HEK293 (cell line): ENCODE measurements around the gene VIPR2.

Source experiments
- CTCF ChIA-PET: fragments of 350-600 bp; formaldehyde crosslinking; extraction: SDS; loops from one replicate; lab custom pipeline; 2021; ENCODE audit warnings: antibody characterized with exemption; lab: Yijun Ruan, JAX
- POLR2A ChIA-PET: fragments of 300-600 bp; formaldehyde crosslinking; extraction: SDS; loops from one replicate; lab custom pipeline; 2020; ENCODE audit warnings: antibody characterized with exemption, inconsistent platforms; lab: Yijun Ruan, JAX
- H3K27ac ChIP-seq: fragments of 200-500 bp; sonication (Bioruptor generic); 2 replicates; pipeline ENCODE4 v1.5.1; 2014; ENCODE audit warnings: low read depth, low read length, control low read depth, inconsistent platforms; ENCODE audit errors: extremely low read depth
- H3K36me3 ChIP-seq, 2 experiments: fragments of 200-500 bp in 1 of 2; sonication (Bioruptor generic) in 1 of 2; 1 replicate in 1 of 2; 2 replicates in 1 of 2; pipeline ENCODE4 v1.5.1; 2014 to 2017; ENCODE audit warnings: inconsistent platforms in 2 of 2, low read length in 2 of 2; ENCODE audit not compliant: control insufficient read depth in 2 of 2, insufficient read depth in 1 of 2
- H3K4me1 ChIP-seq: fragments of 200-500 bp; sonication (Bioruptor generic); 2 replicates; pipeline ENCODE4 v1.5.1; 2014; ENCODE audit warnings: mild to moderate bottlenecking, low read length, inconsistent platforms; ENCODE audit not compliant: control insufficient read depth, insufficient read depth
- H3K4me3 ChIP-seq: 2 replicates; pipeline ENCODE4 v1.5.1; 2011; ENCODE audit warnings: low read depth, mild to moderate bottlenecking, control low read depth, low read length, moderate library complexity
- H3K9me3 ChIP-seq: fragments of 200-500 bp; sonication (Bioruptor generic); 2 replicates; pipeline ENCODE4 v1.5.1; 2014; ENCODE audit warnings: low read depth, low read length, inconsistent platforms; ENCODE audit not compliant: control insufficient read depth, insufficient read depth
- GLI2 ChIP-seq: fragments of 450-650 bp; formaldehyde crosslinking; IDR thresholded peaks from 2 replicates; pipeline ENCODE4; 2017; ENCODE audit warnings: missing biosample characterization, missing genetic modification characterization, low read depth, borderline replicate concordance
- REPIN1 ChIP-seq: fragments of 450-650 bp; formaldehyde crosslinking; IDR thresholded peaks from 2 replicates; pipeline ENCODE4 v1.5.1; 2017; ENCODE audit warnings: missing biosample characterization, missing genetic modification characterization, low read depth
- SP3 ChIP-seq: fragments of 450-650 bp; formaldehyde crosslinking; IDR thresholded peaks from 2 replicates; pipeline ENCODE4 v1.5.1; 2016; ENCODE audit warnings: missing biosample characterization, missing genetic modification characterization
- ZBTB1 ChIP-seq: fragments of 450-650 bp; formaldehyde crosslinking; IDR thresholded peaks from 2 replicates; pipeline ENCODE4 v1.5.1; 2016; ENCODE audit warnings: missing biosample characterization, missing genetic modification characterization
- ZEB2 ChIP-seq: fragments of 450-650 bp; formaldehyde crosslinking; IDR thresholded peaks from 2 replicates; pipeline ENCODE4 v1.5.1; 2016; ENCODE audit warnings: missing biosample characterization, missing genetic modification characterization
- ZFP41 ChIP-seq: fragments of 450-650 bp; formaldehyde crosslinking; IDR thresholded peaks from 2 replicates; pipeline ENCODE4 v1.5.1; 2016; ENCODE audit warnings: missing biosample characterization, missing genetic modification characterization, borderline replicate concordance
- ZNF2 ChIP-seq: fragments of 450-650 bp; formaldehyde crosslinking; IDR thresholded peaks from 2 replicates; pipeline ENCODE4 v1.5.1; 2016; ENCODE audit warnings: missing biosample characterization, missing genetic modification characterization
- ZNF202 ChIP-seq: fragments of 450-650 bp; formaldehyde crosslinking; IDR thresholded peaks from 2 replicates; pipeline ENCODE4 v1.5.1; 2016; ENCODE audit warnings: missing biosample characterization, missing genetic modification characterization, borderline replicate concordance
- ZNF302 ChIP-seq: fragments of 450-650 bp; formaldehyde crosslinking; IDR thresholded peaks from 2 replicates; pipeline ENCODE4 v1.5.1; 2016; ENCODE audit warnings: missing biosample characterization, missing genetic modification characterization, low read depth
- ZNF335 ChIP-seq: fragments of 450-650 bp; formaldehyde crosslinking; conservative IDR thresholded peaks from 2 replicates; pipeline ENCODE4 v1.5.1; 2016; ENCODE audit warnings: missing biosample characterization, missing genetic modification characterization
- ZNF350 ChIP-seq: fragments of 450-650 bp; formaldehyde crosslinking; IDR thresholded peaks from 2 replicates; pipeline ENCODE4 v1.5.0; 2017; ENCODE audit warnings: missing biosample characterization, mild to moderate bottlenecking, missing genetic modification characterization
- ZNF423 ChIP-seq: fragments of 450-650 bp; formaldehyde crosslinking; IDR thresholded peaks from 2 replicates; pipeline ENCODE4 v1.5.1; 2016; ENCODE audit warnings: missing biosample characterization, missing genetic modification characterization
- ZNF473 ChIP-seq: fragments of 450-650 bp; formaldehyde crosslinking; IDR thresholded peaks from 2 replicates; pipeline ENCODE4 v1.5.1; 2017; ENCODE audit warnings: missing biosample characterization, missing genetic modification characterization
- ZNF585B ChIP-seq: fragments of 450-650 bp; formaldehyde crosslinking; IDR thresholded peaks from 2 replicates; pipeline ENCODE4 v1.5.1; 2016; ENCODE audit warnings: missing biosample characterization, missing genetic modification characterization
- ZNF596 ChIP-seq: fragments of 450-650 bp; IDR thresholded peaks from 2 replicates; pipeline ENCODE4 v1.5.0; 2018; ENCODE audit warnings: missing biosample characterization, mild to moderate bottlenecking, missing genetic modification characterization, moderate library complexity
- ZNF600 ChIP-seq: fragments of 450-650 bp; formaldehyde crosslinking; IDR thresholded peaks from 2 replicates; pipeline ENCODE4 v1.5.1; 2016; ENCODE audit warnings: missing biosample characterization, missing genetic modification characterization
- ZNF701 ChIP-seq: fragments of 450-650 bp; formaldehyde crosslinking; IDR thresholded peaks from 2 replicates; pipeline ENCODE4 v1.5.1; 2016; ENCODE audit warnings: missing biosample characterization, missing genetic modification characterization
- ZNF837 ChIP-seq: fragments of 450-650 bp; formaldehyde crosslinking; IDR thresholded peaks from 2 replicates; pipeline ENCODE4 v1.5.1; 2016; ENCODE audit warnings: missing biosample characterization, missing genetic modification characterization
- ZNF843 ChIP-seq: fragments of 450-650 bp; formaldehyde crosslinking; IDR thresholded peaks from 2 replicates; pipeline ENCODE4 v1.5.1; 2016; ENCODE audit warnings: missing biosample characterization, missing genetic modification characterization
- TF ChIP-seq, protein P1 (sequence below): fragments of 450-650 bp; formaldehyde crosslinking; IDR thresholded peaks from 2 replicates; pipeline ENCODE4 v1.5.0; 2017; ENCODE audit warnings: missing biosample characterization, missing genetic modification characterization, borderline replicate concordance
- TF ChIP-seq, protein P2 (sequence below): fragments of 450-650 bp; formaldehyde crosslinking; IDR thresholded peaks from 2 replicates; pipeline ENCODE4 v1.5.1; 2016; ENCODE audit warnings: missing biosample characterization, missing genetic modification characterization
- TF ChIP-seq, protein P3 (sequence below): fragments of 450-650 bp; formaldehyde crosslinking; IDR thresholded peaks from 2 replicates; pipeline ENCODE4 v1.5.1; 2017; ENCODE audit warnings: missing biosample characterization, missing genetic modification characterization

Gene VIPR2

DNA sequence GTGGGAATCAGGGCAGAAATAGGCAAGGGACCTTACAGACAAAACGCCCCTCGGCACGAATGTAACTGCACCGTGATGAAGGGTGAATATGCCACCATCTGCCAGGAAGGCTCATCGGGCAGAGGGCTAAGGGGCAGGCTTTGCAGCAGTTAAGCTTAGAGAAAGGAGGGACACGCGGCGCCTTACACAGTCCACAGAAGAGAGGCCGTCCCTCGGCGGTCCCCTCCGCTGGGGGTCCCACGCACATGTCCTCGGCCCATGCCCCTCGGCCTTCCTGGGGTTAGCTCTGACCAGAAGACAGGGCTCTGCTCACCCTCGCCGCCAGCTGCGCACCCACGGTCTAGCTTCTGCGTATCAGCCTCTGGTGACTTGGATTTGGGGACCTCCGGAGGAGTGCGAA, 147.2 kb downstream of the VIPR2 start (continued):
- TF ChIP-seq, protein P1, sequence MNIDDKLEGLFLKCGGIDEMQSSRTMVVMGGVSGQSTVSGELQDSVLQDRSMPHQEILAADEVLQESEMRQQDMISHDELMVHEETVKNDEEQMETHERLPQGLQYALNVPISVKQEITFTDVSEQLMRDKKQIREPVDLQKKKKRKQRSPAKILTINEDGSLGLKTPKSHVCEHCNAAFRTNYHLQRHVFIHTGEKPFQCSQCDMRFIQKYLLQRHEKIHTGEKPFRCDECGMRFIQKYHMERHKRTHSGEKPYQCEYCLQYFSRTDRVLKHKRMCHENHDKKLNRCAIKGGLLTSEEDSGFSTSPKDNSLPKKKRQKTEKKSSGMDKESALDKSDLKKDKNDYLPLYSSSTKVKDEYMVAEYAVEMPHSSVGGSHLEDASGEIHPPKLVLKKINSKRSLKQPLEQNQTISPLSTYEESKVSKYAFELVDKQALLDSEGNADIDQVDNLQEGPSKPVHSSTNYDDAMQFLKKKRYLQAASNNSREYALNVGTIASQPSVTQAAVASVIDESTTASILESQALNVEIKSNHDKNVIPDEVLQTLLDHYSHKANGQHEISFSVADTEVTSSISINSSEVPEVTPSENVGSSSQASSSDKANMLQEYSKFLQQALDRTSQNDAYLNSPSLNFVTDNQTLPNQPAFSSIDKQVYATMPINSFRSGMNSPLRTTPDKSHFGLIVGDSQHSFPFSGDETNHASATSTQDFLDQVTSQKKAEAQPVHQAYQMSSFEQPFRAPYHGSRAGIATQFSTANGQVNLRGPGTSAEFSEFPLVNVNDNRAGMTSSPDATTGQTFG (tag by site-specific recombination): no peak
- no peak for TF ChIP-seq ZNF202
- TF ChIP-seq REPIN1 (tag by site-specific recombination): no peak

DNA sequence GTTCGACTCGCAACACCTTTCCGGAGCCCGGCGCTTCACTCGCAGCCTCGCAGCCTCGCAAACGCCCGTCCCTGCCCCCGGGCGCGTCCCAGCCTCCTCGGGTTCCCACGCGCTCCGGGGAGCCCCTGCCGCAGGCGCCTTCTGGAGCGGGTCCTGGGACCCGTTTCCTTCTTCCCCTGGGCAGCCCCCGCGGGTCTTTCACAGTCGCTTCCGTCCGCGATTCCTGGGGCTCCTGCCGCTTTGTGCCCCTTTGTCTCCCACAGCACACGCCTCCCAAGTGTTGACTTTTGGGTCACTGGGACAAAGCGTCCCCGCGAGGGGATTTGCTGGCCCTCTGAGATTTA, 147.6 kb downstream of the VIPR2 start:
- ChIA-PET CTCF (no interaction called here), POLR2A (no interaction called here)
- H3K4me1 ChIP-seq: no peaks in the 10 kb centered on the region
- H3K9me3 ChIP-seq: no peaks in the 10 kb centered on the region
- H3K4me3 ChIP-seq: no peak overlapping the region
- H3K36me3 ChIP-seq: no peaks in the 10 kb centered on the region
- TF ChIP-seq ZNF843 (tag by site-specific recombination) (no peak), ZNF596 (tag by site-specific recombination) (no peak), ZNF837 (tag by site-specific recombination) (no peak), ZNF585B (no peak), ZNF302 (tag by site-specific recombination) (no peak), ZEB2 (no peak), ZNF701 (tag by site-specific recombination) (no peak), SP3 (tag by site-specific recombination) (no peak), ZBTB1 (no peak), ZNF600 (tag by site-specific recombination) (no peak), ZNF2 (tag by site-specific recombination) (no peak), ZFP41 (no peak), GLI2 (no peak), ZNF335 (tag by site-specific recombination) (no peak), ZNF423 (tag by site-specific recombination) (no peak), ZNF473 (tag by site-specific recombination) (no peak), ZNF350 (tag by site-specific recombination) (no peak)
- TF ChIP-seq, protein P2, sequence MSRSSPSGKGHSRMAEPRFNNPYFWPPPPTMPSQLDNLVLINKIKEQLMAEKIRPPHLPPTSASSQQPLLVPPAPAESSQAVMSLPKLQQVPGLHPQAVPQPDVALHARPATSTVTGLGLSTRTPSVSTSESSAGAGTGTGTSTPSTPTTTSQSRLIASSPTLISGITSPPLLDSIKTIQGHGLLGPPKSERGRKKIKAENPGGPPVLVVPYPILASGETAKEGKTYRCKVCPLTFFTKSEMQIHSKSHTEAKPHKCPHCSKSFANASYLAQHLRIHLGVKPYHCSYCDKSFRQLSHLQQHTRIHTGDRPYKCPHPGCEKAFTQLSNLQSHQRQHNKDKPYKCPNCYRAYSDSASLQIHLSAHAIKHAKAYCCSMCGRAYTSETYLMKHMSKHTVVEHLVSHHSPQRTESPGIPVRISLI (tag by site-specific recombination): no peak
- TF ChIP-seq, protein P3, sequence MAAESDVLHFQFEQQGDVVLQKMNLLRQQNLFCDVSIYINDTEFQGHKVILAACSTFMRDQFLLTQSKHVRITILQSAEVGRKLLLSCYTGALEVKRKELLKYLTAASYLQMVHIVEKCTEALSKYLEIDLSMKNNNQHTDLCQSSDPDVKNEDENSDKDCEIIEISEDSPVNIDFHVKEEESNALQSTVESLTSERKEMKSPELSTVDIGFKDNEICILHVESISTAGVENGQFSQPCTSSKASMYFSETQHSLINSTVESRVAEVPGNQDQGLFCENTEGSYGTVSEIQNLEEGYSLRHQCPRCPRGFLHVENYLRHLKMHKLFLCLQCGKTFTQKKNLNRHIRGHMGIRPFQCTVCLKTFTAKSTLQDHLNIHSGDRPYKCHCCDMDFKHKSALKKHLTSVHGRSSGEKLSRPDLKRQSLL (tag by site-specific recombination): no peak
- no peak overlapping the region for H3K27ac ChIP-seq
